A549 (cell line): ENCODE data around the gene GNPTG.

Experiments
- BHLHE40 ChIP-seq: IDR thresholded peaks from 2 replicates; pipeline ENCODE4 v1.6.1; 2012; ENCODE audit warnings: low read depth, low read length, inconsistent platforms
- CBX2 ChIP-seq: fragments of 200-600 bp; sonication (generic); IDR thresholded peaks from 2 replicates; pipeline ENCODE4 v1.6.1; 2016; ENCODE audit warnings: low read depth, mild to moderate bottlenecking, borderline replicate concordance
- CEBPB ChIP-seq, 2 experiments: fragments of >200 bp in 1 of 2; sonication (Bioruptor Twin) in 1 of 2; formaldehyde crosslinking in 1 of 2; IDR thresholded peaks; 2 replicates each; pipeline ENCODE4 v1.6.1; 2012 to 2016
- CTCF ChIP-seq: fragments of >200 bp; sonication (Bioruptor Twin); formaldehyde crosslinking; IDR thresholded peaks from 3 replicates; pipeline ENCODE4 v1.5.1; 2016
- EP300 ChIP-seq, 2 experiments: fragments of >200 bp; sonication (Bioruptor Twin); formaldehyde crosslinking; IDR thresholded peaks; 2 replicates in 1 of 2; 3 replicates in 1 of 2; pipeline ENCODE4 v1.6.1; 2016 to 2017
- HOXB13 ChIP-seq: fragments of 250-450 bp; sonication (Bioruptor Pico); IDR thresholded peaks from 2 replicates; pipeline ENCODE4 v1.5.0; 2020; ENCODE audit warnings: low read depth, mild to moderate bottlenecking, moderate library complexity
- POLR2A ChIP-seq: IDR thresholded peaks from 2 replicates; pipeline ENCODE4 v1.6.1; 2012; ENCODE audit warnings: mild to moderate bottlenecking, low read length
- RAD21 ChIP-seq, 2 experiments: fragments of >200 bp in 1 of 2; sonication (Bioruptor Twin) in 1 of 2; formaldehyde crosslinking in 1 of 2; IDR thresholded peaks in 1 of 2; conservative IDR thresholded peaks in 1 of 2; 2 replicates in 1 of 2; 3 replicates in 1 of 2; pipeline ENCODE4 v1.6.1; 2012 to 2018; ENCODE audit warnings: inconsistent platforms in 1 of 2
- RCOR1 ChIP-seq: fragments of 150-350 bp; IDR thresholded peaks from 2 replicates; pipeline ENCODE4 v1.6.1; 2014; ENCODE audit warnings: antibody characterized with exemption, low read length, low read depth
- RFX5 ChIP-seq: fragments of 450-650 bp; IDR thresholded peaks from 2 replicates; pipeline ENCODE4 v1.7.1; 2014; ENCODE audit warnings: antibody characterized with exemption, mild to moderate bottlenecking, moderate library complexity
- RNF2 ChIP-seq: fragments of 200-600 bp; sonication (generic); IDR thresholded peaks from 2 replicates; pipeline ENCODE4 v1.6.1; 2016; ENCODE audit warnings: low read depth, mild to moderate bottlenecking, antibody characterized with exemption, moderate library complexity, borderline replicate concordance
- USF2 ChIP-seq: fragments of 450-650 bp; IDR thresholded peaks from 2 replicates; pipeline ENCODE4 v1.6.1; 2014; ENCODE audit warnings: antibody characterized with exemption
- ZFP36 ChIP-seq: fragments of 450-650 bp; IDR thresholded peaks from 2 replicates; pipeline ENCODE4 v1.6.1; 2014; ENCODE audit warnings: borderline replicate concordance; ENCODE audit not compliant: partially characterized antibody

- TF ChIP-seq CEBPB (IDR thresholded peaks at IDR 0.05) (no peak), RAD21 (conservative IDR thresholded peaks at IDR 0.05 in 1 of 2, IDR thresholded peaks at IDR 0.05 in 1 of 2) (no peak), CTCF (no peak), CBX2 (no peak), BHLHE40 (no peak), POLR2A (no peak), RFX5 (no peak), EP300 (IDR thresholded peaks at IDR 0.05) (no peak), RNF2 (no peak), USF2 (no peak), ZFP36 (no peak), RCOR1 (no peak), HOXB13 (no peak)
Measured at GRCh38 chr16:1316033-1316405, 35.7 kb upstream of the GNPTG start.
